ENCODE data around the gene SPRED1.
"Not testable (repeated sequence)": the region's sequence is repeated elsewhere in the genome, so short reads cannot be mapped to it uniquely, and the experiment has no call there.

Gene SPRED1

GRCh38 chr15:38274135-38274534 lies 21.5 kb downstream of the SPRED1 start:
- H3K4me3 ChIP-seq (ENCODE audit: low read length) = no peak overlapping the region
- no peak for DNase-seq (ENCODE audit: low read depth)
- no peak for TF ChIP-seq CTCF (conservative IDR thresholded peaks at IDR 0.05; ENCODE audit: low read depth, low read length)

- H3K4me3 ChIP-seq (ENCODE audit: low read length) = no peak overlapping the region
- DNase-seq (ENCODE audit: low read depth) = peak; percentile 69
- no peak for TF ChIP-seq CTCF (conservative IDR thresholded peaks at IDR 0.05; ENCODE audit: low read depth, low read length)
Measured at GRCh38 chr15:38275959-38276358, 23.3 kb downstream of the SPRED1 start.

- not testable (repeated sequence) for H3K4me3 ChIP-seq (ENCODE audit: low read length); DNase-seq (ENCODE audit: low read depth)
Measured at GRCh38 chr15:38277281-38277680, 24.6 kb downstream of the SPRED1 start.

GRCh38 chr15:38281031-38281430 lies 28.4 kb downstream of the SPRED1 start:
- no peak for TF ChIP-seq CTCF (conservative IDR thresholded peaks at IDR 0.05; ENCODE audit: low read depth, low read length)
- no peak overlapping the region for H3K4me3 ChIP-seq (ENCODE audit: low read length)
- no peak for DNase-seq (ENCODE audit: low read depth)

- no peak for TF ChIP-seq CTCF (conservative IDR thresholded peaks at IDR 0.05; ENCODE audit: low read depth, low read length)
- no peak for DNase-seq (ENCODE audit: low read depth)
- no peak overlapping the region for H3K4me3 ChIP-seq (ENCODE audit: low read length)
Measured at GRCh38 chr15:38283010-38283409, 30.4 kb downstream of the SPRED1 start.

- TF ChIP-seq CTCF (conservative IDR thresholded peaks at IDR 0.05; ENCODE audit: low read depth, low read length) = no peak
- DNase-seq (ENCODE audit: low read depth) = no peak
- no peak overlapping the region for H3K4me3 ChIP-seq (ENCODE audit: low read length)
Measured at GRCh38 chr15:38285456-38285855, 32.8 kb downstream of the SPRED1 start.

- no peak for TF ChIP-seq CTCF (conservative IDR thresholded peaks at IDR 0.05; ENCODE audit: low read depth, low read length)
- H3K4me3 ChIP-seq (ENCODE audit: low read length) = no peak overlapping the region
- no peak for DNase-seq (ENCODE audit: low read depth)
Measured at GRCh38 chr15:38294126-38294525, 41.5 kb downstream of the SPRED1 start.
